Measurements from ENCODE around the gene PON1. TPM values are rescaled to one million over a fixed set of nuclear protein-coding genes. Genes with fewer than 3 reads are reported as not detected.

PON1 gene
- under 1 TPM in 1 of 4 donors, not detected in 3; 0.31 TPM for total RNA-seq

GRCh38 chr7:95324431-95324830 is at the start of gene PON1:
PON1 (minus strand) TSS chr7:95324532; CDS start chr7:95324475, 57 bp downstream.
- ATAC-seq = no peak
- in situ Hi-C loops (cut with MboI; ENCODE audit: low sequenced_read_pairs in 4 of 4) = no loop called here
- no peaks in the 10 kb centered on the region for H3K9me3 ChIP-seq
- intact Hi-C loops (cut with DNase I; ENCODE audit: low total_unique reads) = no loop called here
- DNase-seq = no peak
- no peak within 1 kb of the TSS for H3K27ac ChIP-seq
- no peaks in the 10 kb centered on the region for H3K27me3 ChIP-seq
- no peaks in the 10 kb centered on the region for H3K36me3 ChIP-seq
- TF ChIP-seq, protein P1, sequence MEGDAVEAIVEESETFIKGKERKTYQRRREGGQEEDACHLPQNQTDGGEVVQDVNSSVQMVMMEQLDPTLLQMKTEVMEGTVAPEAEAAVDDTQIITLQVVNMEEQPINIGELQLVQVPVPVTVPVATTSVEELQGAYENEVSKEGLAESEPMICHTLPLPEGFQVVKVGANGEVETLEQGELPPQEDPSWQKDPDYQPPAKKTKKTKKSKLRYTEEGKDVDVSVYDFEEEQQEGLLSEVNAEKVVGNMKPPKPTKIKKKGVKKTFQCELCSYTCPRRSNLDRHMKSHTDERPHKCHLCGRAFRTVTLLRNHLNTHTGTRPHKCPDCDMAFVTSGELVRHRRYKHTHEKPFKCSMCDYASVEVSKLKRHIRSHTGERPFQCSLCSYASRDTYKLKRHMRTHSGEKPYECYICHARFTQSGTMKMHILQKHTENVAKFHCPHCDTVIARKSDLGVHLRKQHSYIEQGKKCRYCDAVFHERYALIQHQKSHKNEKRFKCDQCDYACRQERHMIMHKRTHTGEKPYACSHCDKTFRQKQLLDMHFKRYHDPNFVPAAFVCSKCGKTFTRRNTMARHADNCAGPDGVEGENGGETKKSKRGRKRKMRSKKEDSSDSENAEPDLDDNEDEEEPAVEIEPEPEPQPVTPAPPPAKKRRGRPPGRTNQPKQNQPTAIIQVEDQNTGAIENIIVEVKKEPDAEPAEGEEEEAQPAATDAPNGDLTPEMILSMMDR (IDR thresholded peaks at IDR 0.05 in 4 of 5, conservative IDR thresholded peaks at IDR 0.05 in 1 of 5) = no peak
- no peak for TF ChIP-seq POLR2A (IDR thresholded peaks at IDR 0.05)
- no peaks in the 10 kb centered on the region for H3K4me1 ChIP-seq
- H3K4me3 ChIP-seq = no peak within 1 kb of the TSS

DNA sequence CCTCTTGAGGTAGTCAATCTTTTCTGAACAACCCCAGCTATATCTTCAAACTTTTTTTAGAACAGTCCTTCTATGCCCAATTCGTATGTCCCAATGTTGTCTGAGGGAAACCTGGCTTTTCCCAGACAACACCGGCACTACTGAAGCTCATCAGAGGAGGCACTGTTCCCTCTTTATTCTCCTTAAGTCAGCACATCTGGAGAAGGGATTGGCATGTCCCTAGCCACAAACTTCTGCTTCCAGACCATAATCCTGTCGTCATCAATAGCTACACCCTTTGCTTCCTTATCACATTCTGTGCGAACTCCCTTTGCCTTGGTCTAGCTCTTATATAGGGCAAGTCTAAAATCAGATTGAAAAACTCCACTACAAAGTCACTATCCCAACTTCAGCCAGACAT is 49.0 kb upstream of the PON1 start:
- H3K27me3 ChIP-seq = no peaks in the 10 kb centered on the region
- no peaks in the 10 kb centered on the region for H3K36me3 ChIP-seq
- no peaks in the 10 kb centered on the region for H3K9me3 ChIP-seq
- no peak overlapping the region for H3K27ac ChIP-seq
- intact Hi-C loops (cut with DNase I; ENCODE audit: low total_unique reads) = no loop called here
- ATAC-seq = no peak
- no peak for DNase-seq
- no peak for TF ChIP-seq POLR2A (IDR thresholded peaks at IDR 0.05)
- TF ChIP-seq, protein P1 (IDR thresholded peaks at IDR 0.05 in 4 of 5, conservative IDR thresholded peaks at IDR 0.05 in 1 of 5) = no peak
- no peaks in the 10 kb centered on the region for H3K4me1 ChIP-seq
- no peak overlapping the region for H3K4me3 ChIP-seq
- in situ Hi-C loops (cut with MboI; ENCODE audit: low sequenced_read_pairs in 4 of 4) = no loop called here

- Histone ChIP-seq H3K9me3 (no peaks in the 10 kb centered on the region), H3K4me3 (no peak overlapping the region), H3K27ac (no peak overlapping the region), H3K27me3 (no peaks in the 10 kb centered on the region), H3K36me3 (no peaks in the 10 kb centered on the region), H3K4me1 (no peaks in the 10 kb centered on the region)
- no peak for ATAC-seq
- intact Hi-C loops (cut with DNase I; ENCODE audit: low total_unique reads) = no loop called here
- no peak for DNase-seq
- in situ Hi-C loops (cut with MboI; ENCODE audit: low sequenced_read_pairs in 4 of 4) = no loop called here
- no peak for TF ChIP-seq POLR2A (IDR thresholded peaks at IDR 0.05)
- TF ChIP-seq, protein P1 (IDR thresholded peaks at IDR 0.05 in 4 of 5, conservative IDR thresholded peaks at IDR 0.05 in 1 of 5) = no peak
These were observed 43.9 kb upstream of the PON1 start for GRCh38 chr7:95368235-95368634.

DNA sequence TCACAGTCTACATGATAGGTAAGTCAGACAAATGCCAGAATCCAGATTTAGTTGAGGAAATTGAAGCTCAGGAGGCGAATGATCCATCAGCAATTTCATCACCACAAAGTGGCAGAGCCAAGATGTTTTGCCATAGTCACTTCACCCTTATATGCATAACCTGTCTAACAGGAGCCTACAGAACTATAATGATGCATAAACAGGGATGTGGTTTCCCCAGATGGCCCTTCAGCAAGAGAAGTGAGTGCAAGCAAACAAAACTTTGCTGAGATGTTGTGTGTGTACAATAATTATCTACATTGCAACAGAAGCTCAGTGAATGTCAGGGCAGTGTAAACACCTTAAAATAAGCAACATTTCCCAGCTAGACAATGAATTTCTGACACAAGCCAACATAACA is 43.3 kb upstream of the PON1 start:
- DNase-seq (no peak), ATAC-seq (no peak)
- no peaks in the 10 kb centered on the region for H3K36me3 ChIP-seq
- intact Hi-C loops (cut with DNase I; ENCODE audit: low total_unique reads) = no loop called here
- H3K9me3 ChIP-seq = no peaks in the 10 kb centered on the region
- TF ChIP-seq POLR2A (IDR thresholded peaks at IDR 0.05) = no peak
- TF ChIP-seq, protein P1 (IDR thresholded peaks at IDR 0.05 in 4 of 5, conservative IDR thresholded peaks at IDR 0.05 in 1 of 5) = no peak
- no peaks in the 10 kb centered on the region for H3K4me1 ChIP-seq
- H3K27me3 ChIP-seq = no peaks in the 10 kb centered on the region
- H3K27ac ChIP-seq = no peak overlapping the region
- H3K4me3 ChIP-seq = no peak overlapping the region
- in situ Hi-C loops (cut with MboI; ENCODE audit: low sequenced_read_pairs in 4 of 4) = no loop called here

DNA sequence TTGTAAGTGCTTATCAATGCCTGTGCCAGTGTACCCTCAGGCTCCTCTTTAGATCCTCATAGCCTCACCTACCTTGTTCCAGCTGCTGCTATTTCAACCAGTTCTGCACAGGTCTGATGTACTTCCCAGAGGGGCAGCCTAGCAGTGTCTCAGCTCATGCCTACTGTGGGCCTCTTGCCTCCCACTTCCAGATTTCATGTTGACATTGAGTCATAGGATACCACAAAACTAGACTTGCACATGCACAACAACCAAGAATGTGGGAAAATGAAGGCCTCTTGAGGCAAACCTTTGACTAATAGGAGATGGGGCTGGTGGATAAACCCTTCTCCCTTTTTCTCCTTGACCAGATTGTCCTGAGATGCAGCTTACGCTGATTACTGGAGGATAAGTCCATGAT is 40.8 kb upstream of the PON1 start:
- H3K36me3 ChIP-seq = no peaks in the 10 kb centered on the region
- intact Hi-C loops (cut with DNase I; ENCODE audit: low total_unique reads) = no loop called here
- no peaks in the 10 kb centered on the region for H3K4me1 ChIP-seq
- ATAC-seq (no peak), DNase-seq (no peak)
- no peak overlapping the region for H3K4me3 ChIP-seq
- H3K9me3 ChIP-seq = no peaks in the 10 kb centered on the region
- H3K27me3 ChIP-seq = no peaks in the 10 kb centered on the region
- no peak for TF ChIP-seq POLR2A (IDR thresholded peaks at IDR 0.05)
- TF ChIP-seq, protein P1 (IDR thresholded peaks at IDR 0.05 in 4 of 5, conservative IDR thresholded peaks at IDR 0.05 in 1 of 5) = no peak
- no peak overlapping the region for H3K27ac ChIP-seq
- in situ Hi-C loops (cut with MboI; ENCODE audit: low sequenced_read_pairs in 4 of 4) = no loop called here

All from gastrocnemius medialis (tissue), 4 donors.